ENCODE results near the gene HS2ST1. TPM values are rescaled to one million over a fixed set of nuclear protein-coding genes. Genes with fewer than 3 reads are reported as not detected.

The HS2ST1 gene
- total and polyA plus RNA-seq, 10 of the 15 experiments (the other 5 are each of a cell fraction or from before 2014, with no cell fraction given), result 5.4 to 30.8 (median 18.6) TPM

DNA sequence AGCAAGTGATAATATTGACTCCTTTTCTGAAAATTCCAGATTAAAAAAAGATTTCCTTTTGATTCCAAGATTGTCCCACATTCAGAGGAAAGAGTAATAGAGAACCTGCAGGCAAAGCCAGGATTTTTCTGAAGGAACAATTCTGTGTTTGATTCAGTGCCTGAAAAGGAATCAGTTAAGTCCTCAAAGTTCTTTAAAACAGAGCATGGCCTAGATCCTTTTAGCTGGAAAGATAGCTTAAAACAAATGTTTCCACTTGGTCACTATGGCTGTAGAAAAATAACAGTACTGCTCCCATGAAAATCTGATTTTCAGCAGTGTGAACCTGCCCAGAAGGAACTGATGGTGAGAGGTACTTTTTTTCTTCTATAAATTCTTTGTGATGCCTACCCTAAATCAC is 41.8 kb downstream of the HS2ST1 start (continued):
- TF ChIP-seq, protein P1, sequence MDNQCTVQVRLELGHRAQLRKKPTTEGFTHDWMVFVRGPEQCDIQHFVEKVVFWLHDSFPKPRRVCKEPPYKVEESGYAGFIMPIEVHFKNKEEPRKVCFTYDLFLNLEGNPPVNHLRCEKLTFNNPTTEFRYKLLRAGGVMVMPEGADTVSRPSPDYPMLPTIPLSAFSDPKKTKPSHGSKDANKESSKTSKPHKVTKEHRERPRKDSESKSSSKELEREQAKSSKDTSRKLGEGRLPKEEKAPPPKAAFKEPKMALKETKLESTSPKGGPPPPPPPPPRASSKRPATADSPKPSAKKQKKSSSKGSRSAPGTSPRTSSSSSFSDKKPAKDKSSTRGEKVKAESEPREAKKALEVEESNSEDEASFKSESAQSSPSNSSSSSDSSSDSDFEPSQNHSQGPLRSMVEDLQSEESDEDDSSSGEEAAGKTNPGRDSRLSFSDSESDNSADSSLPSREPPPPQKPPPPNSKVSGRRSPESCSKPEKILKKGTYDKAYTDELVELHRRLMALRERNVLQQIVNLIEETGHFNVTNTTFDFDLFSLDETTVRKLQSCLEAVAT (IDR thresholded peaks at IDR 0.05), result no peak
- TF ChIP-seq, protein P2, sequence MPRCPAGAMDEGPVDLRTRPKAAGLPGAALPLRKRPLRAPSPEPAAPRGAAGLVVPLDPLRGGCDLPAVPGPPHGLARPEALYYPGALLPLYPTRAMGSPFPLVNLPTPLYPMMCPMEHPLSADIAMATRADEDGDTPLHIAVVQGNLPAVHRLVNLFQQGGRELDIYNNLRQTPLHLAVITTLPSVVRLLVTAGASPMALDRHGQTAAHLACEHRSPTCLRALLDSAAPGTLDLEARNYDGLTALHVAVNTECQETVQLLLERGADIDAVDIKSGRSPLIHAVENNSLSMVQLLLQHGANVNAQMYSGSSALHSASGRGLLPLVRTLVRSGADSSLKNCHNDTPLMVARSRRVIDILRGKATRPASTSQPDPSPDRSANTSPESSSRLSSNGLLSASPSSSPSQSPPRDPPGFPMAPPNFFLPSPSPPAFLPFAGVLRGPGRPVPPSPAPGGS (IDR thresholded peaks at IDR 0.05; ENCODE audit: borderline replicate concordance, insufficient read depth, low read depth, low read length, poor library complexity, severe bottlenecking), result no peak
- TF ChIP-seq ZNF207 (IDR thresholded peaks at IDR 0.05; ENCODE audit: borderline replicate concordance) (no peak), NR2C1 (IDR thresholded peaks at IDR 0.05) (no peak), DPF2 (IDR thresholded peaks at IDR 0.05) (no peak), JUNB (IDR thresholded peaks at IDR 0.05) (no peak), POLR2AphosphoS2 (IDR thresholded peaks at IDR 0.05; ENCODE audit: low read depth, low read length) (no peak), ATF7 (IDR thresholded peaks at IDR 0.05; ENCODE audit: low read depth) (no peak)
- TF ChIP-seq, protein P3, sequence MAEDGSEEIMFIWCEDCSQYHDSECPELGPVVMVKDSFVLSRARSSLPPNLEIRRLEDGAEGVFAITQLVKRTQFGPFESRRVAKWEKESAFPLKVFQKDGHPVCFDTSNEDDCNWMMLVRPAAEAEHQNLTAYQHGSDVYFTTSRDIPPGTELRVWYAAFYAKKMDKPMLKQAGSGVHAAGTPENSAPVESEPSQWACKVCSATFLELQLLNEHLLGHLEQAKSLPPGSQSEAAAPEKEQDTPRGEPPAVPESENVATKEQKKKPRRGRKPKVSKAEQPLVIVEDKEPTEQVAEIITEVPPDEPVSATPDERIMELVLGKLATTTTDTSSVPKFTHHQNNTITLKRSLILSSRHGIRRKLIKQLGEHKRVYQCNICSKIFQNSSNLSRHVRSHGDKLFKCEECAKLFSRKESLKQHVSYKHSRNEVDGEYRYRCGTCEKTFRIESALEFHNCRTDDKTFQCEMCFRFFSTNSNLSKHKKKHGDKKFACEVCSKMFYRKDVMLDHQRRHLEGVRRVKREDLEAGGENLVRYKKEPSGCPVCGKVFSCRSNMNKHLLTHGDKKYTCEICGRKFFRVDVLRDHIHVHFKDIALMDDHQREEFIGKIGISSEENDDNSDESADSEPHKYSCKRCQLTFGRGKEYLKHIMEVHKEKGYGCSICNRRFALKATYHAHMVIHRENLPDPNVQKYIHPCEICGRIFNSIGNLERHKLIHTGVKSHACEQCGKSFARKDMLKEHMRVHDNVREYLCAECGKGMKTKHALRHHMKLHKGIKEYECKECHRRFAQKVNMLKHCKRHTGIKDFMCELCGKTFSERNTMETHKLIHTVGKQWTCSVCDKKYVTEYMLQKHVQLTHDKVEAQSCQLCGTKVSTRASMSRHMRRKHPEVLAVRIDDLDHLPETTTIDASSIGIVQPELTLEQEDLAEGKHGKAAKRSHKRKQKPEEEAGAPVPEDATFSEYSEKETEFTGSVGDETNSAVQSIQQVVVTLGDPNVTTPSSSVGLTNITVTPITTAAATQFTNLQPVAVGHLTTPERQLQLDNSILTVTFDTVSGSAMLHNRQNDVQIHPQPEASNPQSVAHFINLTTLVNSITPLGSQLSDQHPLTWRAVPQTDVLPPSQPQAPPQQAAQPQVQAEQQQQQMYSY (CRISPR knock-in tag; IDR thresholded peaks at IDR 0.05), result no peak
- TF ChIP-seq, protein P4, sequence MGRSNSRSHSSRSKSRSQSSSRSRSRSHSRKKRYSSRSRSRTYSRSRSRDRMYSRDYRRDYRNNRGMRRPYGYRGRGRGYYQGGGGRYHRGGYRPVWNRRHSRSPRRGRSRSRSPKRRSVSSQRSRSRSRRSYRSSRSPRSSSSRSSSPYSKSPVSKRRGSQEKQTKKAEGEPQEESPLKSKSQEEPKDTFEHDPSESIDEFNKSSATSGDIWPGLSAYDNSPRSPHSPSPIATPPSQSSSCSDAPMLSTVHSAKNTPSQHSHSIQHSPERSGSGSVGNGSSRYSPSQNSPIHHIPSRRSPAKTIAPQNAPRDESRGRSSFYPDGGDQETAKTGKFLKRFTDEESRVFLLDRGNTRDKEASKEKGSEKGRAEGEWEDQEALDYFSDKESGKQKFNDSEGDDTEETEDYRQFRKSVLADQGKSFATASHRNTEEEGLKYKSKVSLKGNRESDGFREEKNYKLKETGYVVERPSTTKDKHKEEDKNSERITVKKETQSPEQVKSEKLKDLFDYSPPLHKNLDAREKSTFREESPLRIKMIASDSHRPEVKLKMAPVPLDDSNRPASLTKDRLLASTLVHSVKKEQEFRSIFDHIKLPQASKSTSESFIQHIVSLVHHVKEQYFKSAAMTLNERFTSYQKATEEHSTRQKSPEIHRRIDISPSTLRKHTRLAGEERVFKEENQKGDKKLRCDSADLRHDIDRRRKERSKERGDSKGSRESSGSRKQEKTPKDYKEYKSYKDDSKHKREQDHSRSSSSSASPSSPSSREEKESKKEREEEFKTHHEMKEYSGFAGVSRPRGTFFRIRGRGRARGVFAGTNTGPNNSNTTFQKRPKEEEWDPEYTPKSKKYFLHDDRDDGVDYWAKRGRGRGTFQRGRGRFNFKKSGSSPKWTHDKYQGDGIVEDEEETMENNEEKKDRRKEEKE (IDR thresholded peaks at IDR 0.05), result no peak
